HG03439 (cell line): ENCODE data around the gene VASN.
"Not testable (repeated sequence)": the region's sequence is repeated elsewhere in the genome, so short reads cannot be mapped to it uniquely, and the experiment has no call there.

Source experiments
- ATAC-seq: cut with Tn5 transposase; IDR thresholded peaks from one replicate; pipeline ENCODE4 v1.9.1; 2021; ENCODE audit warnings: mild to moderate bottlenecking, moderate library complexity; ENCODE audit not compliant: unreplicated experiment

VASN gene

DNA sequence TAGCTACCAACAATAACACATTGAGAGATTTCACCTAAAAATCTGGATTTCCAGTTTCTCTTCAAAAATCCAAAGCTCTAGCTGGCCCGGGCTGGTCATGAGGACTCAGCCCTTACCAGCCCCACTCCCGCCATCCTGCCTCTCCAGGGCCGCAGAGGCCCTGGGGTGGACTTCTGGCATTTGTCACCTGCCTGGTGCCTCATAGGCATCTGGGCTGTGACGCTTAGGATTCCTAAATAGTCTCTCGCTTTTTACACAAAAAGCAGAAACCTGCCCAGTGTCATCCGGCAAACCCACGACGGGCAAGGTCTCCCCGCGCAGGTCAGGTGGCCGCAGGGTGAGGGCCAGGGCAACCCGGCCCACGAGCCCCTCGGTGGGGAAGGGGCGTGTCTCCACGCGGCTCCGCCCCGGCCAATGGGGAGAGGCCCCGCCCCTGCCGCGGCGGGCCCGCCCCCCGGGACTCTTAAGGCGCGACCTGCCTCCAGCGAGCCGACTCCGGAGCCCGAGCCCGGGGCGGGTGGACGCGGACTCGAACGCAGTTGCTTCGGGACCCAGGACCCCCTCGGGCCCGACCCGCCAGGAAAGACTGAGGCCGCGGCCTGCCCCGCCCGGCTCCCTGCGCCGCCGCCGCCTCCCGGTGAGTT is at the start of gene VASN:
TSS of gene VASN (plus strand) at position 492 of the 644 bp plus-strand sequence. CDS start 9,030 bp downstream, outside the sequence.
- no peak for ATAC-seq

DNA sequence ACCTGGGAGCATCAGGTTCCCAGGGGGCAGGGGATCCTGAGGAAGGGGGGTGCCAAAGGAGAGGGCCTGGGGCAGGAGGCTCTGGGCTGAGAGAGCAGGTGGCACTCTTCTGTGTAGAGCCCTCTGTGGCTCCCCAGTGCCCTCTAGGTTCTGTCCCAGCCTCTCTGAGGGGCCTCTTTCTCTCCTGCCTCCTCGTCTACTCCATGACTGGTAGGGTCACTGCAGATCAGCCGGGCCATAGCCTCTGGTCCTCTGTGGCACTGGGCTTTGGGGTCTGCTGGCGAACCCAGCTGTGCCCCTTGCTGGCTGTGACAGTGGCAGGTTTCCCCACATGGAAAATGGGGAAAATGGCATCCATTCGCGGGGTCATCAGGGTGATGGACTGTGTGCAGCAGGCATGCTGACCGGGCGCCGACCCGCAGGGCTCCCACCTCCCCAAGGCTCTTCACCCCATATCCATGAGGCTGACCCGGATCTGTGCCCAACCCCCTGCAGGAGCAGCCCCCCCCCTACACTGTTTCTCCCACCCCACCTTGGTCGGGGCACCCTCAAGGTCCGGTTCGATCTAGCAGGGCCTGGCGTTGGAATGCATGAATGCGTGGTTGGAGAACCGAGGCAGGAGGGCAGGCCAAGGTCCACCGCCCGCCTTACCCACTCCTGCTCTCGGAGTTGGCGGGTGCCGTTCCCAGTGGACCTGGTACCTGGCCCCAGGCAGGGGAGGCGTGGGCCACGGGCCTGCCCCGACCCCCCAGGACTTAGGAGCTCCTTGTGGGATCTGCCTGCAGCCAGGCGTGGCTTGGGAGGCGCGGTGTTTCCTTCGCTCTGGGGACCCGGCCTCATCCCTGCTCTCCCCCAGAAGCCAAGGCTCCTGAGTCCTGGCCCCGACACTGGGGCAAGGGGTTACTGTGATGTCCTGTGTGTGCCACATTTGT is 49.3 kb upstream of the VASN start:
- no peak for ATAC-seq

DNA sequence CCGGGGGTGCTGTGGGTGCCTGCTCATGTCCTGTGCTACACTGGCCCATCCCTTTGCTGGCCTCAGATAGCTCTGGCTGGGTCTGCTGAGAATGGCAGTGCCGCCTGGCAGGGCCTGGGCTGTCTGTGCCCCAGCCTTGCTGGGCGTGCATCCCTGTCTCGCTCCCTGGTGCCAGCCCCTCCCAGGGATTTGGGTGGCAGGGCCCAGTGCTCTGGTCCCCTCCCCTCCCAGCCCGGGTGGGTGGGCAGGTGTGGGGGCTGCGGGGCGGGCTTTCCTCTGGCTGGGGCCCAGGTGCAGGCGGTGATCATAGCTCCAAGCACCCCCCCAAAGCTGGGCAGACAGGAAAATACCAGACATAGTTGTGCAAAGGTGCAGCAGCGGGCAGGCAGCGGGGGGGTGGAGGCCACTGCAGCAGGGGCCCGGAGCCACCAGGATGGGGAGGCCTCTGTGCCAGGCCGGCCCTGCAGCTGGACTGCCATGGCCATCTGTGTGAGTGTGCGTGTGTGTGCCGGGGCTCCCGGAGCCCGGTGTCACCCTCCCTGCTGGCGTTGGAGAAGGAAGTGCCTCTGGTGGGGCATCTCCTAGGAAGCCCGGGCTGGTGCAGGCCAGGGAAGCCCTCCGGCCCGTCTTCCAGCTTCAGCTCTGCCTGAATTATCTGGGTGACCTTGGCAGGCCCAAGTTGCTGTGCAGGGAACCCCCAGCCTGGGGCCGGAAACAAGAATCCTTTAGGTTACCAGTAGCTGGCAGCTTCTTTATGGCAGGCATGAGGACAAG is 48.4 kb upstream of the VASN start:
- no peak for ATAC-seq

DNA sequence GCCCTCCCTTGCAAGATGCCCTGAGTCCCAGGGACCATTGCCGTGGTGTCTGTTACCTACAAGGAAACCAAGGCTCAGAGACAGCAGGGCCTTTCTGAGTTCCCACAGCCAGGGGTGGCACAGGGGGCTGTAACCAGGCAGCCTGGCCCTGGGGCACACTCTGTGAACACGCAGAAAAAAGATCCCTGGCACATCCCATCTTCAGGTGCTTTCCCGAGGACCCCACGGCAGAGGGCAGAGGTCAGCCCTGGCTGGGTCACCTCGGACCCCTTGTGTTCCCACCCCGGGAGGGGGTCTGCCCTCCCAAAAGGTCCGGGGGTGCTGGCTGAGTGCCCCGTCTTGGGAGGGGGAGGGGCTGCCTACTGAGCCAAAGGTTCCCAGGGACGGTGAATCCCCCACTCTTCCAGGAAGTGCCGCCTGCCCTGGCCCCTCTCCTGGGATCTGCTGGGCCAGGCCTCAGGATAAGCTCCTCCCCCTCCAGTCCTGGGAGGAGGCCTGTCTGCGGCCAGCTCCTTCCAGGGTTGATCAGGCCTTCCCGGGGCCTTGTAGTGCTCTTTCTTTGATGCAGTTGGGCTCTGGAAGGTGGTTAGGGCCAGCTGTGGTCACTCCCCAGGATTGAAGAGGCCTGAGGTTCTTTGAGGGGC is 47.7 kb upstream of the VASN start:
- ATAC-seq: no peak

DNA sequence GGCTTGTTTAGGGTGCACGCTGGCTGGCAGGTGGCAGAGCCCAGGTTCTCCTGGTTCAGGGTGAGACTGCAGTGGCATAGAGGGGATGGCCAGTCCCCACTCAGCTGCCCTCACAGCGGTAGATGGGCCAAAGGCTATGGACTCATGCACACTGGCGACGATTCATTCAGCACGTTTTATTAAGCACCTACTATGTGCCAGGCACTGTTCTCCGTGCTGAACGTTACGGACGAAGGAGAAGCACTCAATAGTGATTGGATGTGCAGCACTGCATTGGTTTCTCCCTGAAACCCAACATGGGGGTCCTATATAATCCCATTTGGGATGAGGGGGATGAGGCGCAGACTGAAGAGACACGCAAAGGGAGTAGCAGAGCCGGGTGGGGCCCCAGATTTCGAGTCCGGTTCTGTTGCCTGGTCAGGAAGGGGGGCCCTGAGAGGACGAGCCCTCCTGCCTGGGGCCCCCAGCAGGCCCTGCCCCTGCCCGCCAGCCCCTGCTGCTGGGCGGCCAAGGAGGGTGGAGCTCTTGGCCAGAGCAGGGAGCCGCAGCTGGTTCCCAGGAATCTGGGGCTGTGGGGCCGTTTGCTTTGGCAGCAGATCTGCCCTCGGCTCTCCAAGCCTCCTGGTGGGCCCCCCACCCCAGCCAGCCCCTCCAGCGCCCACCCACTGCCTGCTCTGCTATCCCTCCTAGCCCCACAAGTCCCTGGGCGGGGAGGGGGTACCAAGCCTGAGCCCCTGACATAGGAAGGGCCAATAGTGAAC is 47.0 kb upstream of the VASN start:
- no peak for ATAC-seq

DNA sequence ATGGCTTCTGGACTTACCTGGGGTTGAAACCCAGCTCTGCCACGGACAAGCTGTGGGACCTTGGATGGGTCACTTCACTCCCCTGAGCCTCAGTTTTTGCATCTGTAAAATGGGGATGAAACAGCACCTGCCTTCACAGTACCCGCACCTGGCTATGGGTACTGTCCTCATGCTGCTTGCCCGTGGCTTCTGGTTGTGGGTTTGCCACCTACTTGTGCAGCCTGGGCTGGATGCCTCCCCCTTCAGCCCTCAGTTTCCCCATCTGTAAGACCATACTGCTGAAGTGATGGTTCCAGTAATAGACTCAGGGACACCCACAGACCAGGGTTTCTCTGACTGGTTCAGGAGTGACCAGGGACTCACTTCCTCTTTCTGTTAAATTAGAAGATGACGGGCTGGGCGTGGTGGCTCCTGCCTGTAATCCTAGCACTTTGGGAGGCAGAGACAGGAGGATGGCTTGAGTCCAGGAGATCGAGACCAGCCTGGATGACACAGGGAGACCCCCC is 46.3 kb upstream of the VASN start:
- ATAC-seq: no peak

DNA sequence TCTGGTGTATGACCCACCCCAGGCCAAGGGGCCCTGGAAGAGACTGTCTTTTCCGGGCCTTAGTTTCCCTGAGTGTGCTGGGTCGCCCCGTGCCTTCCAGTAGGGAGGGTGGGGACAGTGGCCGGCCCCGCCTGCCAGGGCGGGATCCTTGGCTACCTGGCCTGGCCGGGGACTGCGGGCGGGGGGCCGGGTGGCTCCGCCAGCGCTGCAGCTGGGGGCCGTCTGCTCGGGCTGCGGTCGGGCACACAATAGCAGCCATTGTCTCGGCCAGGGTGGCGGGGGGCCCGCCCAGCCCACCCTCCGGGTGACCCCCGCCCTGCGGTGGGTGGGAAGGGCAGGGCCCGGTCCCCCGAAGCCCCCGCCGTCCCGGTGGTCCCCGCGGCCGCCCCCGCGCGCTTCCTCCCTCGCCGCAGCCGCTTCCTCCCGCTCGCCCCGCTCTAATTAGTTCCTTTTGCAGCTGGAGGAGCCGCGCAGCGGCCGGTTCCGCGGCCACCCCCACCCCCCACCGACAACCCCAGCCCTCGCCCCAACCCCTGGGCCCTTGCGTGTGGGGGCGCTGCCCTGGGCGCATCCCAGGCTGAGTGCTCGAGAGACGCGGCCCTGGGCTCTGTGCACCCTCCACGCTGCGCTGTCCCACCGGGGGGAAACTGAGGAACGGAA is 44.1 kb upstream of the VASN start:
- no peak for ATAC-seq

DNA sequence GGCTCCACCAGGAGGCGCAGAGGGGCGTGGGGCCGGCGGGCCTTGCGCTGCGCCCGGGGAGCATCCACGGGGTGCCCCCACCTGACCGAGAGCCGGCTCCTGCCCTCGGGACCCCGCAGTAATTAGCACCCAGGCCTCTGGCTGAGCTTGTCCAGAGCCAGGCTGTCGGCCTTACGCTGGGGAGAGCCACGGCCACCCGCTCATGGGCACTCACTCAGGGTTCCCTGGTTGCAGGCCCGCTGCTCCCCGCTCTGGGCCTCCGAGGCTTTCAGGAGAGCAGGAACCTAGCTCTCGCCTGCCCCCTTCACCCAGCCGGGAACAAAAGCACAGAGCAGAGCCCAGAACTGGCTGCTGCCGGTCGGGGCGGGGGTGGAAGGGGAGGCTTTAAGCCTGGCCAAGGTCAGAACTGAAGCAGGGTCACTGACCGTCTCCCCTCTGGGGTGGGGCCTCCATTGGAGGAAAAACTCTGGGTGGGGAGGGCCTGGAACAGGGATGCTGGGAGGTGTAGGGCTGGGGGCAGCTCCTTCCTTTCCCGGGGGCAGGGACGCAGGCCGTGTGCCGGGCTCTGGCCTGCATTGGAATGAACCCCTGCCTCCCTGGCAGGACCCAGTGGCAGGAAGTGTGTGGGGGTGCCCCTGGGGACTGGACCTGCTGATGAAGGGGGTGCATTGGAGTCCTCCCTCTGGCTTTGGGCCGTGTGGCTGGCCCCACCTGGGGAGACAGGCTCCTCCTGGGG is 43.4 kb upstream of the VASN start:
- ATAC-seq: no peak

DNA sequence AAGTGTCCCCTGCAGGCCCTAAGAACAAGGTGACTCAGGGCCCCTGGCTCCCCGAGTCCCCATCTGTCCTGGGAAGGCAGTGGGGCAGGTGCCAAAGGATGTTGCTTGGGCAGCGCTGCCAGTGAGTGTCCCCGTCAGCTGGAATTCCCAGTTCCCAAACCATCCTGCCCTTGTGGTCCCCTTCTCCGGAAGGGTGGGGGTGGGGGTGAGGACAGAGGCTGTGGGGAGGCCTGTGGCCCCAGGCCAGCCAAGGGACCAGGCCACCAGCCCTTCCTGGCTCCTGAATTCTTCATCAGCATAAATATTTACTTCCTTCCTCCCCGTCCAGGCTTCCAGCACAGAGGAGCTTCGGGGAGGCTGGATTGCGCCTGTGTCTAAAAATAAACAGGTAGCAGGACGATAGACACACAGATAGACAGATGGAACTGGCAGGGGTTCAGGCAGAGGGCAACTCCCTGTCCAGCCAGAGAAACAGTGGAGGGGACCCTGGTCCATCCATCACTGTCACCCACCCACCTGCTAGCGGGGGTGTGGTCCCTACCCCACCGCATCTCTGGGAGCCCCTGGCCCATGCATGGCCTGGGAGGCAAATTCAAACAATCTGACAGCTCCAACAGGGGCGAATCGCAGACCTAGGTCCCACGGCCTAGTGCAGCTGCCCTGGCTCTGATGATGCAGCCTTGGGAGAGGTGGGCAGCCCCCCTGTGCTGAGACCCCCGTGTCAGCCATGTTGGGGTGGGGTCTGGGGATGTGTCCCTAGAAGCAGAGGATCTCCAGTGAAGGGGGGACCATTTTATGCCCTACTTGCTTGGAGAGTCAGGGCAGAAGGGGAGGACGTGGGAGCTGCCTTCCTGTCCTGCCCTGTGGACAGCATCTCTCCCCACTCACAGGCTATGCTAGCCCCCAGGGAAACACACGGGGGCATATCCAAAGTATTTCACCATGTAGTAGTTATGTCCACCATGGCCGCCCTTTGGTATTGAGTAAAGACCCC is 42.6 kb upstream of the VASN start:
- no peak for ATAC-seq

DNA sequence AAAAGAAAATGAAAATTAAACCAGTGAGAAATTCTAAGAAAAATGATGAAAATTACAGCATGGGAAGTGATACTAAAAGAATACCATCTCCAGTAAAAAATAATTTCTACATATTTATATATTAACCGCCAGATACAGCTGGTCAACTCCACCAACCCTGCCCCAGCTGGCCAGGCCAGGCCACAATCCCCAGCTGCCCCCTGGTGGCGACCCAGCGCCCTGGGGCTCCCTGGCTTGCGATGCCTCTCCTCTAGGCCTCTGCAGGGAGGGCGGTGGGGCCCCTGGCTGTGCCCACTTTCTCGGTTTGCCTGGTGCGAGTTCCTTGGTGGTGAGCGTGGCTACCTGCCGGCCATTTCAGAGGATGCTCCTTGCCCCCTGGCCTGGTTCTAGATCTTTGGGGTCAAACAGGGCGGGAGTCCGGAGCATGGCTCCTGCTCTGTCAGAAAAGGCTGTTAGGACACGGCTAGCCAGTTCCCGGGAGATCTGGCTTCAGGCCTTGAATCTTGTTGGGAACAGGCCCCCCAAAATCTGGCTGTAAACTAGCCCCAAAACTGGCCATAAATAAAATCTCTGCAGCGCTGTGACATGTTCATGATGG is 41.3 kb upstream of the VASN start:
- ATAC-seq: no peak

DNA sequence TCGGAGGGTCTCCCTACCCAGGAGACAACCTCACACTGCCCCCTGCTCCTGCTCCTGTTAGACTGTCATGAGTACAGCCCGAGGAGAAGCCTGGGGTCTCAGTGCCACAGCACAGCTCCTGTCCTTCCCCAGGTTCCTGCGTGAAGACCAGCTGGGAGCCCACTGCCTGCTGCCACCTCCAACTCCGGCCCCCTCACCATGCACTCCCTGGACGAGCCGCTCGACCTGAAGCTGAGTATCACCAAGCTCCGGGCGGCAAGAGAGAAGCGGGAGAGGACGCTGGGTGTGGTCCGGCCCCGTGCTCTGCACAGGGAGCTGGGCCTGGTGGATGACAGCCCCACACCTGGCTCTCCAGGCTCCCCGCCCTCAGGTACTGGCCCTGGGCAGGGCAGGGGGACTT is 39.6 kb upstream of the VASN start:
- ATAC-seq: no peak

DNA sequence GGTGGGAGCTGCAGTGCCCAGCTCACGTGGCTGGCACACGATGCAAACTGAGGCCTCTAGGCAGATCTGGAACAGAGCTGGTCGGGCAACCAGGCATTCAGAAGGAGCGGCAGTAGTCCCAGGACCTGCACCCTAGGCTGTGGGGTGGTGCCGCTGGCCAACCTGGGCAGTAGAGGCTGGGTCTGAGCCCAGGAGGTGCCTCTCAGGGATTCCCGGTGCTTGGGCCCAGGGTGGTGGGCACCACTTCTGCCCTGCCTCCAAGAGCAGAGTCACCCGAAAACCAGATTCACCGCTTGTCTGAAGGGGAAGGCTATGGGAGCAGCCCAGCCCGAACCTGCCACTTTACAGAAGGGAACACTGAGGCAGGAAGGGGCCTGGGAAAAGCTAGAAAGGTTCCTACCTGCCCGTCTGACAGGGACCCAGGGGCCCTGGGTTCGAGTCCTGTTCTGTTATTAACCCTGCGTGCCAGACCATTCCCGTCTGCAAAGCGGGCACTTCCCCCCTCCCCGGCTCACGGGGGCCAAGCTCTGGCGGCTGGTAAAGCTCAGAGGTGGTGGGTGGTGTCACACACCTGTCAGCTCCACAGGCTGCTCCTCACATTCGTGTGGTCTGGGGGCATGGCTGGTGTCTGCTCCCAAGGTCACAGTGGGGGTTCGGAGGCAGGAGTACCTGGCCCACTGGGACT is 38.9 kb upstream of the VASN start:
- no peak for ATAC-seq

DNA sequence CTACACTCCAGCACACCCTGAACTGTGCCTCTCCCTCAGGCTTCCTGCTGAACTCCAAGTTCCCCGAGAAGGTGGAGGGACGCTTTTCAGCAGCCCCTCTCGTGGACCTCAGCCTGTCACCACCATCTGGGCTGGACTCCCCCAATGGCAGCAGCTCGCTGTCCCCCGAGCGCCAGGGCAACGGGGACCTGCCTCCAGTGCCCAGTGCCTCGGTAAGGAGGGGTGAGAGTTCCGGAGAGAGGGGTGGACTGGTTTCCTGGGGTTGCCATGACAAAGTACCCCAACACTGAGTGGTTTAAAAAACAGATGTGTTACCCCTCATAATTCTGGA is 38.4 kb upstream of the VASN start:
- ATAC-seq: no peak

DNA sequence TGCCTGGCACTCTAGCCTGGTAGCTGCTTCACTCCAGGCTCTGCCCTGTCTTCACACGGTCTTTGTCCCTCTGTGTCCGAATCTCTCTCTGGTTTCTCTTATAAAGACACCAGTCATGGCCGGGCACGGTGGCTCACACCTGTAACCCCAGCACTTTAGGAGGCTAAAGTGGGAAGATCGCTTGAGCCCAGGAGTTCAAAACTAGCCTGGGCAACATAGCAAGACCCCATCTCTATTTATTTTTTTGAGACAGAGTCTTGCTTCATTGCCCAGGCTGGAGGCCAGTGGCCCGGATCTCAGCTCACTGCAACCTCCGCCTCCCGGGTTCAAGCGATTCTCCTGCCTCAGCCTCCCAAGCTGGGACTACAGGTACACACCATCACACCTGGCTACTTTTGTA is 37.9 kb upstream of the VASN start:
- ATAC-seq: not testable (repeated sequence)

DNA sequence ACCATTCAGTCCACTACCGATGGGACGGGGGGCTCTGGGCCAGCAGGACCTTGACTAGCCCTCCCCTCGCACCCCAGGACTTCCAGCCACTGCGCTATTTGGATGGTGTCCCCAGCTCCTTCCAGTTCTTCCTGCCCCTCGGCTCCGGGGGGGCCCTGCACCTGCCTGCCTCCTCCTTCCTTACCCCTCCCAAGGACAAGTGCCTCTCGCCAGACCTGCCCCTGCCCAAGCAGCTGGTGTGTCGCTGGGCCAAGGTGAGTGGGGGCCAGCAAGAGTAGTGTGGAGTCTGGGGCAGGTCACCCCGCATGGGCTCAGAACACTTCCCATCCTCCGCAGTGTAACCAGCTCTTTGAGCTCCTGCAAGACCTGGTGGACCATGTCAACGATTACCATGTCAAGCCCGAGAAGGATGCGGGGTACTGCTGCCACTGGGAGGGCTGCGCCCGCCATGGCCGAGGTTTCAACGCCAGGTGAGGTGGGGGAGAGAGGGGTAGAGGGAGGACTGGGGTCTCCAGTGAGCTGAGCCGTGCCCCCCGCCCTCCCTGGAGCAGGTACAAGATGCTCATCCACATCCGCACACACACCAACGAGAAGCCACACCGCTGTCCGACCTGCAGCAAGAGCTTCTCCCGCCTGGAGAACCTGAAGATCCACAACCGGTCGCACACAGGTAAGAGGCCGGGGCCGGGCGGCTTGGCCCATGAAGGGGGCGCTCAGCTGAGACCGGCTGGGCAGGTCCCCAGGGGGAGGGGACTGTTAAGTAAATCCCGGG is 36.7 kb upstream of the VASN start:
- ATAC-seq: no peak
